Activated CD4-positive, alpha-beta T cell treated with anti-CD3 and anti-CD28 coated beads for 36 hours (primary cell): ENCODE results near the gene TM2D1. TPM values are rescaled to one million over a fixed set of nuclear protein-coding genes. Genes with fewer than 3 reads are reported as not detected.

Source experiments
- ATAC-seq: fragments of 200-7000 bp; cut with Tn5 transposase; one replicate; pipeline ENCODE4 v1.10.0; 2021; ENCODE audit warnings: mild to moderate bottlenecking, moderate library complexity
- CTCF ChIA-PET: fragments of 350-600 bp; sonication (Branson Sonifier 250); formaldehyde crosslinking; loops from one replicate; lab custom pipeline; 2021; ENCODE audit warnings: antibody characterized with exemption; lab: Charles Lee
- POLR2A ChIA-PET: fragments of 350-600 bp; sonication (Branson Sonifier 250); formaldehyde crosslinking; loops from one replicate; lab custom pipeline; 2021; ENCODE audit warnings: antibody characterized with exemption, inconsistent platforms; lab: Charles Lee
- DNase-seq: peaks from one replicate; pipeline ENCODE4 v3.0.0-alpha.2; 2020
- H3K27ac Mint-ChIP-seq: one replicate; pipeline ENCODE4 v1.8.0; 2021; ENCODE audit warnings: mixed read lengths
- H3K27me3 Mint-ChIP-seq: one replicate; pipeline ENCODE4 v1.8.0; 2021; ENCODE audit warnings: mixed read lengths
- H3K36me3 Mint-ChIP-seq: one replicate; pipeline ENCODE4 v1.8.0; 2021; ENCODE audit warnings: low read depth, mixed read lengths
- H3K4me1 Mint-ChIP-seq: one replicate; pipeline ENCODE4 v1.8.0; 2021; ENCODE audit warnings: mixed read lengths
- H3K4me3 Mint-ChIP-seq: one replicate; pipeline ENCODE4 v1.8.0; 2021; ENCODE audit warnings: mild to moderate bottlenecking, moderate library complexity, mixed read lengths
- H3K9me3 Mint-ChIP-seq: one replicate; pipeline ENCODE4 v1.8.0; 2021; ENCODE audit warnings: low read depth, mixed read lengths
- intact Hi-C, 2 experiments: fragments of 100-400 bp; cut with DNase I in 1 of 2; cut with micrococcal nuclease in 1 of 2; formaldehyde crosslinking; loops; one replicate each; pipeline versions ENCODE4 v1.14.2 to v1.15.1; 2022 to 2024; cut with DNase I, micrococcal nuclease
- total RNA-seq, 2 experiments: library from RNA; stranded (reverse); gene quantifications; one replicate each; pipeline ENCODE4 v1.2.3, GENCODE V29; 2021

The TM2D1 gene
- total RNA-seq, result 10 to 100 TPM; 20.8 to 26.4 TPM

- Mint-ChIP-seq H3K27ac (peak within 1 kb of the TSS; percentile 98), H3K9me3 (no peaks in the 10 kb centered on the region), H3K4me3 (peak within 1 kb of the TSS; percentile 97), H3K4me1 (peaks cover 17% of the 10 kb centered on the region), H3K27me3 (no peaks in the 10 kb centered on the region), H3K36me3 (peaks cover 9% of the 10 kb centered on the region)
- ATAC-seq (peak; percentile 93), DNase-seq (peak; percentile 92)
- intact Hi-C loops, result loop anchor here (1.0 to 10.0 kb wide), 9 partner anchors 17 to 960 kb away; partner anchors contain the start of genes PATJ (in 2 of the 2), DOCK7 (in 1 of the 2) and NFIA (in 1 of the 2)
- ChIA-PET POLR2A (interaction anchor here (0.8 to 0.9 kb wide), 2 partner anchors 10 to 18 kb away, joined by 4 read pairs; no protein-coding TSS in a partner anchor), CTCF (interaction anchor here (1.1 to 1.4 kb wide), 2 partner anchors 19 to 393 kb away, joined by 3 read pairs; no protein-coding TSS in a partner anchor)
Observed at GRCh38 chr1:61724813-61725694, at the start of gene TM2D1. Gene TM2D1, minus strand, starts transcription at chr1:61725141. Its CDS starts 21 bp downstream, at chr1:61725120.

GRCh38 chr1:61770131-61770530, 45.2 kb upstream of the TM2D1 start:
- DNase-seq, result no peak
- ChIA-PET CTCF (interaction anchor here (1.5 kb wide), 1 partner anchor 11 kb away, joined by 5 read pairs; no protein-coding TSS in a partner anchor), POLR2A (no interaction called here)
- Mint-ChIP-seq H3K36me3 (peaks cover 12% of the 10 kb centered on the region), H3K9me3 (no peaks in the 10 kb centered on the region), H3K27me3 (no peaks in the 10 kb centered on the region), H3K4me1 (peaks cover 4% of the 10 kb centered on the region), H3K27ac (no peak overlapping the region), H3K4me3 (no peak overlapping the region)
- intact Hi-C loops, result no loop called here
- ATAC-seq, result no peak

DNA sequence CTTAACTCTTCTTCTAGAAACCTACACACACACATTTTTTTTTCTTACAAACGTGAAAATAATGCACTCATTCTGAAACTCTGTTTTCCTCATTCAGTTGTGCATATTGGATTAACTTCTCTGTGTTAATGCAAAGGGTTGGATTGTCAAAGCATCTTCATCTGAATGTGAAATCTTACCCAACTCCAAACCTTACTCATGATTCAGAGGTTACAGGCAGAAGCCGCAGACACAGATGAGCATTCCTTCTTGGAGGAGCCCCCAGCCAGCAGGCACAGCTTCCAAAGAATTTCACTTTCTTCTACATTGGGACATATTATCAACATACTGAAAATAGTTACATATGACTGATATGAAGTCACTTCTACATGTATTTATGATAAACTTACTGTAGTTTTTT, 33.0 kb upstream of the TM2D1 start:
- peak; percentile 55 for ATAC-seq
- Mint-ChIP-seq H3K4me3 (no peak overlapping the region), H3K36me3 (peaks cover 2% of the 10 kb centered on the region), H3K9me3 (no peaks in the 10 kb centered on the region), H3K27me3 (no peaks in the 10 kb centered on the region), H3K4me1 (peaks cover 17% of the 10 kb centered on the region), H3K27ac (peak overlapping the region; percentile 25)
- POLR2A ChIA-PET, result interaction anchor here (0.6 kb wide), 1 partner anchor 426 kb away, joined by 3 read pairs; no protein-coding TSS in a partner anchor
- CTCF ChIA-PET, result interaction anchor here (0.9 kb wide), 1 partner anchor 23 kb away, joined by 3 read pairs; no protein-coding TSS in a partner anchor
- no peak for DNase-seq
- intact Hi-C loops, result no loop called here

- POLR2A ChIA-PET, result interaction anchor here (0.6 kb wide), 1 partner anchor 1145 kb away, joined by 3 read pairs; no protein-coding TSS in a partner anchor
- no peak for DNase-seq
- Mint-ChIP-seq H3K4me3 (no peak overlapping the region), H3K36me3 (peaks cover 2% of the 10 kb centered on the region), H3K9me3 (no peaks in the 10 kb centered on the region), H3K4me1 (peaks cover 17% of the 10 kb centered on the region), H3K27me3 (no peaks in the 10 kb centered on the region), H3K27ac (no peak overlapping the region)
- CTCF ChIA-PET, result no interaction called here
- intact Hi-C loops, result no loop called here
- no peak for ATAC-seq
Observed at GRCh38 chr1:61756773-61757172, 31.8 kb upstream of the TM2D1 start.

GRCh38 chr1:61754545-61754944, 29.6 kb upstream of the TM2D1 start:
- intact Hi-C loops, result no loop called here
- DNase-seq, result no peak
- H3K27me3 Mint-ChIP-seq, result no peaks in the 10 kb centered on the region
- H3K9me3 Mint-ChIP-seq, result no peaks in the 10 kb centered on the region
- H3K4me3 Mint-ChIP-seq, result no peak overlapping the region
- peak; percentile 39 for ATAC-seq
- POLR2A ChIA-PET, result no interaction called here
- H3K27ac Mint-ChIP-seq, result no peak overlapping the region
- H3K4me1 Mint-ChIP-seq, result peaks cover 17% of the 10 kb centered on the region
- CTCF ChIA-PET, result no interaction called here
- peaks cover 2% of the 10 kb centered on the region for H3K36me3 Mint-ChIP-seq

DNA sequence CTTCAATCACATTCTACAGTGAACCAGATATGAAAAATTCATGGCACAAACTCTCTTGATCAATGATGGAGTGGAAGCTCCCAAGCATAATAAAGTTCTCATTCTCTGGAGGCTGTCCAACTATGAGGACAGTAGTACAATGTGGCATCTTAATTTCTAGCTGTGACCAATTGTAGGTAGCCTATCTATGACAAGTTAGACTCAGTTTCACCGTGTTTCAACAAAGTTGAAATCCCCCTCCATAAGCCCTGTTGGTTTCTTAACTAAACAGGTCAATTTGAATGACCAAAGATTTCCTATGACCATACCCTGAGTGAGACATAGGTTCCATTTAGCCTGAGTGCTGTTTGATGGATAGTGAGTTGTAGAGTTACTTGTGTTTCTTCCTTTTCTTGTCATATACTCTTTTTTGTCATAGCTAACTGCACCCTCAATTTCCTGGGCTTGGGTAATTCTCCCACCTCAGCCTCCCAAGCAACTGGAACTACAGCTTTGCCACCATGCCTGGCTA, 29.1 kb upstream of the TM2D1 start:
- ChIA-PET CTCF (no interaction called here), POLR2A (no interaction called here)
- intact Hi-C loops, result no loop called here
- H3K4me1 Mint-ChIP-seq, result peaks cover 17% of the 10 kb centered on the region
- DNase-seq (no peak), ATAC-seq (peak; percentile 61)
- no peaks in the 10 kb centered on the region for H3K9me3 Mint-ChIP-seq
- no peaks in the 10 kb centered on the region for H3K27me3 Mint-ChIP-seq
- no peak overlapping the region for H3K4me3 Mint-ChIP-seq
- peaks cover 2% of the 10 kb centered on the region for H3K36me3 Mint-ChIP-seq
- H3K27ac Mint-ChIP-seq, result no peak overlapping the region

DNA sequence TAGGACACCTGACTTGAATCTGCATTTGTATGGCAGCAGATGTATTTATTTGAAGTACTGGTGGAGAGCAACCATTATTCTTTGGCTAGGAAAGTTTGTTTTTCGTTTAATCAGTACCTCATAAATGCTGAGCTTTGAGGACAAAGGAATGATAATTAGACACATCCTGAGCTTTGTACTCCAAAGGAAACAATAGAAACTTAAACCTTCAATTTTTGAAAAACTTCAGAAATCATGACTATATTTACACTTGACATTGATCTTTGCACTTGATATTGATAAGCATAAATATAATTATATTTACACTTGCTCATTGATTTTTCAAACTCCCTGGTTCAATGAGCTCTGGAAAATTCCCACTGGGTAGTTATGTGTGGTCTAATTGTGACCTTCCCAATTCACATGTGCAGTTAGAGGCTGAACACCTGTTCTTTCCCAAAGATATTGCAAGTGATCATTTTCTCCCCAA, 28.0 kb upstream of the TM2D1 start:
- Mint-ChIP-seq H3K4me1 (peaks cover 12% of the 10 kb centered on the region), H3K27ac (no peak overlapping the region), H3K27me3 (no peaks in the 10 kb centered on the region), H3K4me3 (no peak overlapping the region), H3K9me3 (no peaks in the 10 kb centered on the region), H3K36me3 (peaks cover 2% of the 10 kb centered on the region)
- DNase-seq (no peak), ATAC-seq (no peak)
- CTCF ChIA-PET, result interaction anchor here (0.7 kb wide), 1 partner anchor 312 kb away, joined by 3 read pairs; no protein-coding TSS in a partner anchor
- intact Hi-C loops, result no loop called here
- POLR2A ChIA-PET, result no interaction called here

- H3K36me3 Mint-ChIP-seq, result peaks cover 2% of the 10 kb centered on the region
- ChIA-PET CTCF (interaction anchor here (0.8 kb wide), 1 partner anchor 17 kb away, joined by 3 read pairs; no protein-coding TSS in a partner anchor), POLR2A (no interaction called here)
- DNase-seq (no peak), ATAC-seq (no peak)
- no peak overlapping the region for H3K27ac Mint-ChIP-seq
- intact Hi-C loops, result no loop called here
- no peaks in the 10 kb centered on the region for H3K9me3 Mint-ChIP-seq
- H3K4me1 Mint-ChIP-seq, result peaks cover 17% of the 10 kb centered on the region
- H3K27me3 Mint-ChIP-seq, result no peaks in the 10 kb centered on the region
- H3K4me3 Mint-ChIP-seq, result no peak overlapping the region
Observed at GRCh38 chr1:61749574-61749973, 24.6 kb upstream of the TM2D1 start.

DNA sequence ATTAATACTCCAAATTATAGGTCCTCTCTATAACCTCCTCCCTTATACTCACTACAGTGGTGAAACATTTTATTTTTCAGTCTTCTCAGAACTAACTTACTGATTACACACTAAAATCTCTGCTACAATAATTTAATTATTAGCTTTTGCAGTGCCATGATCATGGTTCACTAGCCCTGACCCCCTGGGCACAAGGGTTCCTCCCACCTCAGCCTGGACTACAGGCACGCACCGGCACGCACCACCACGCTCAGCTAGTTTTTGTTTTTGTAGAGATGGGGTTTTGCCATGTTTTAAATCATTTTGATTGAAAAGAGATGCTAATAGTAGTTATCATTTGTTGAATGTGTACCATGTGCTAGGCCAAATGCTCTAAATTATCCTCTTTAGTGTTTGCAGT, 23.6 kb upstream of the TM2D1 start:
- ChIA-PET CTCF (interaction anchor here (0.7 kb wide), 1 partner anchor 984 kb away, joined by 3 read pairs; no protein-coding TSS in a partner anchor), POLR2A (no interaction called here)
- DNase-seq, result no peak
- Mint-ChIP-seq H3K4me1 (peaks cover 12% of the 10 kb centered on the region), H3K9me3 (no peaks in the 10 kb centered on the region), H3K27ac (no peak overlapping the region), H3K27me3 (no peaks in the 10 kb centered on the region), H3K36me3 (no peaks in the 10 kb centered on the region), H3K4me3 (no peak overlapping the region)
- intact Hi-C loops, result no loop called here
- ATAC-seq, result no peak

GRCh38 chr1:61746813-61747212, 21.9 kb upstream of the TM2D1 start:
- H3K4me1 Mint-ChIP-seq, result peaks cover 20% of the 10 kb centered on the region
- peak overlapping the region; percentile 1 for H3K27ac Mint-ChIP-seq
- no peak overlapping the region for H3K4me3 Mint-ChIP-seq
- H3K36me3 Mint-ChIP-seq, result no peaks in the 10 kb centered on the region
- ChIA-PET CTCF (no interaction called here), POLR2A (no interaction called here)
- intact Hi-C loops, result no loop called here
- no peaks in the 10 kb centered on the region for H3K27me3 Mint-ChIP-seq
- H3K9me3 Mint-ChIP-seq, result no peaks in the 10 kb centered on the region
- ATAC-seq (no peak), DNase-seq (no peak)
